Measurements from ENCODE around the gene CALML3. TPM values are rescaled to one million over a fixed set of nuclear protein-coding genes. Genes with fewer than 3 reads are reported as not detected.

Gene CALML3
- total and polyA plus RNA-seq, 7 experiments from 2014 or later = not detected

- H3K36me3 Mint-ChIP-seq = peaks cover 0 to 1% (median 0%) of the 10 kb centered on the region in 5 donors
- peaks cover 0 to 8% (median 4%) of the 10 kb centered on the region in 7 donors for H3K4me1 Mint-ChIP-seq
- no peak overlapping the region for H3K27ac Mint-ChIP-seq
- no peaks in the 10 kb centered on the region for H3K36me3 ChIP-seq (ENCODE audit: control insufficient read depth in 2 of 3, insufficient read depth in 3 of 3, low read length in 3 of 3)
- no peak overlapping the region for H3K27ac ChIP-seq (ENCODE audit: low read depth, low read length)
- ChIA-PET CTCF (no interaction called here), POLR2A (no interaction called here)
- peaks cover 0 to 9% (median 0%) of the 10 kb centered on the region in 5 donors for H3K27me3 Mint-ChIP-seq
- H3K27me3 ChIP-seq (ENCODE audit: control insufficient read depth in 2 of 2, insufficient read depth in 2 of 2, low read length in 2 of 2) = no peaks in the 10 kb centered on the region
- no peak overlapping the region for H3K4me3 Mint-ChIP-seq
- ATAC-seq = no peak
- no peak for DNase-seq
- intact Hi-C loops (cut with micrococcal nuclease) = no loop called here
- no peaks in the 10 kb centered on the region for H3K9me3 Mint-ChIP-seq
- no peaks in the 10 kb centered on the region for H3K9me3 ChIP-seq (ENCODE audit: control insufficient read depth in 2 of 3, low read length in 3 of 3)
- H3K4me3 ChIP-seq (ENCODE audit: low read length) = no peak overlapping the region
- H3K4me1 ChIP-seq (ENCODE audit: control insufficient read depth in 2 of 2, insufficient read depth in 2 of 2, low read length in 2 of 2) = no peaks in the 10 kb centered on the region
These were observed 10.4 kb downstream of the CALML3 start for GRCh38 chr10:5534880-5535856.

- ChIA-PET POLR2A (no interaction called here), CTCF (no interaction called here)
- H3K27ac Mint-ChIP-seq = no peak overlapping the region
- H3K36me3 ChIP-seq (ENCODE audit: control insufficient read depth in 2 of 3, insufficient read depth in 3 of 3, low read length in 3 of 3) = no peaks in the 10 kb centered on the region
- no peak overlapping the region for H3K4me3 ChIP-seq (ENCODE audit: low read length)
- no peak overlapping the region for H3K4me3 Mint-ChIP-seq
- peaks cover 0 to 1% (median 0%) of the 10 kb centered on the region in 5 donors for H3K36me3 Mint-ChIP-seq
- DNase-seq = no peak
- H3K27me3 ChIP-seq (ENCODE audit: control insufficient read depth in 2 of 2, insufficient read depth in 2 of 2, low read length in 2 of 2) = no peaks in the 10 kb centered on the region
- H3K9me3 Mint-ChIP-seq = peaks cover 0 to 14% (median 0%) of the 10 kb centered on the region in 11 donors
- H3K27ac ChIP-seq (ENCODE audit: low read depth, low read length) = no peak overlapping the region
- H3K4me1 Mint-ChIP-seq = peaks cover 0 to 11% (median 4%) of the 10 kb centered on the region in 7 donors
- H3K27me3 Mint-ChIP-seq = peaks cover 0 to 9% (median 0%) of the 10 kb centered on the region in 5 donors
- H3K9me3 ChIP-seq (ENCODE audit: control insufficient read depth in 2 of 3, low read length in 3 of 3) = no peaks in the 10 kb centered on the region
- intact Hi-C loops (cut with micrococcal nuclease) = loop anchor here in 1 of 2 donors (1.0 kb wide), 1 partner anchor 34 kb away; no protein-coding TSS in a partner anchor
- no peaks in the 10 kb centered on the region for H3K4me1 ChIP-seq (ENCODE audit: control insufficient read depth in 2 of 2, insufficient read depth in 2 of 2, low read length in 2 of 2)
- ATAC-seq = no peak
These were observed 11.8 kb downstream of the CALML3 start for GRCh38 chr10:5536486-5537081.

GRCh38 chr10:5537684-5538083, 12.9 kb downstream of the CALML3 start:
- H3K36me3 ChIP-seq (ENCODE audit: control insufficient read depth in 2 of 3, insufficient read depth in 3 of 3, low read length in 3 of 3) = no peaks in the 10 kb centered on the region
- ChIA-PET CTCF (no interaction called here), POLR2A (no interaction called here)
- no peaks in the 10 kb centered on the region for H3K27me3 ChIP-seq (ENCODE audit: control insufficient read depth in 2 of 2, insufficient read depth in 2 of 2, low read length in 2 of 2)
- Mint-ChIP-seq H3K27me3 (peaks cover 0 to 9% (median 0%) of the 10 kb centered on the region in 5 donors), H3K4me1 (peaks cover 0 to 11% (median 4%) of the 10 kb centered on the region in 7 donors), H3K4me3 (no peak overlapping the region), H3K9me3 (peaks cover 0 to 25% (median 4%) of the 10 kb centered on the region in 11 donors), H3K36me3 (peaks cover 0 to 4% (median 1%) of the 10 kb centered on the region in 5 donors), H3K27ac (no peak overlapping the region)
- no peak overlapping the region for H3K4me3 ChIP-seq (ENCODE audit: low read length)
- H3K9me3 ChIP-seq (ENCODE audit: control insufficient read depth in 2 of 3, low read length in 3 of 3) = peaks cover 0 to 7% (median 0%) of the 10 kb centered on the region in 3 experiments
- intact Hi-C loops (cut with micrococcal nuclease) = no loop called here
- ATAC-seq (no peak), DNase-seq (no peak)
- H3K4me1 ChIP-seq (ENCODE audit: control insufficient read depth in 2 of 2, insufficient read depth in 2 of 2, low read length in 2 of 2) = no peaks in the 10 kb centered on the region
- H3K27ac ChIP-seq (ENCODE audit: low read depth, low read length) = no peak overlapping the region

- Histone ChIP-seq H3K9me3 (ENCODE audit: control insufficient read depth in 2 of 3, low read length in 3 of 3) (peaks cover 0 to 11% (median 0%) of the 10 kb centered on the region in 3 experiments), H3K4me3 (ENCODE audit: low read length) (no peak overlapping the region), H3K4me1 (ENCODE audit: control insufficient read depth in 2 of 2, insufficient read depth in 2 of 2, low read length in 2 of 2) (no peaks in the 10 kb centered on the region), H3K27ac (ENCODE audit: low read depth, low read length) (no peak overlapping the region), H3K27me3 (ENCODE audit: control insufficient read depth in 2 of 2, insufficient read depth in 2 of 2, low read length in 2 of 2) (no peaks in the 10 kb centered on the region), H3K36me3 (ENCODE audit: control insufficient read depth in 2 of 3, insufficient read depth in 3 of 3, low read length in 3 of 3) (no peaks in the 10 kb centered on the region)
- H3K36me3 Mint-ChIP-seq = peaks cover 0 to 4% (median 1%) of the 10 kb centered on the region in 5 donors
- POLR2A ChIA-PET = no interaction called here
- no peak for DNase-seq
- H3K27me3 Mint-ChIP-seq = peaks cover 0 to 9% (median 0%) of the 10 kb centered on the region in 5 donors
- H3K4me3 Mint-ChIP-seq = no peak overlapping the region
- ATAC-seq = no peak
- intact Hi-C loops (cut with micrococcal nuclease) = no loop called here
- CTCF ChIA-PET = interaction anchor here (0.6 kb wide), 1 partner anchor 219 kb away, joined by 3 read pairs; no protein-coding TSS in a partner anchor
- H3K27ac Mint-ChIP-seq = no peak overlapping the region
- peaks cover 0 to 10% (median 4%) of the 10 kb centered on the region in 7 donors for H3K4me1 Mint-ChIP-seq
- peaks cover 0 to 30% (median 7%) of the 10 kb centered on the region in 11 donors for H3K9me3 Mint-ChIP-seq
These were observed 13.7 kb downstream of the CALML3 start for GRCh38 chr10:5538446-5538845.

- H3K4me3 Mint-ChIP-seq = no peak overlapping the region
- Histone ChIP-seq H3K27me3 (ENCODE audit: control insufficient read depth in 2 of 2, insufficient read depth in 2 of 2, low read length in 2 of 2) (no peaks in the 10 kb centered on the region), H3K4me3 (ENCODE audit: low read length) (no peak overlapping the region), H3K4me1 (ENCODE audit: control insufficient read depth in 2 of 2, insufficient read depth in 2 of 2, low read length in 2 of 2) (no peaks in the 10 kb centered on the region), H3K36me3 (ENCODE audit: control insufficient read depth in 2 of 3, insufficient read depth in 3 of 3, low read length in 3 of 3) (no peaks in the 10 kb centered on the region), H3K9me3 (ENCODE audit: control insufficient read depth in 2 of 3, low read length in 3 of 3) (peaks cover 0 to 11% (median 0%) of the 10 kb centered on the region in 3 experiments), H3K27ac (ENCODE audit: low read depth, low read length) (no peak overlapping the region)
- POLR2A ChIA-PET = no interaction called here
- CTCF ChIA-PET = interaction anchor here (0.6 kb wide), 1 partner anchor 218 kb away, joined by 3 read pairs; no protein-coding TSS in a partner anchor
- no peak for DNase-seq
- H3K27ac Mint-ChIP-seq = no peak overlapping the region
- H3K36me3 Mint-ChIP-seq = peaks cover 0 to 4% (median 3%) of the 10 kb centered on the region in 5 donors
- no peak for ATAC-seq
- intact Hi-C loops (cut with micrococcal nuclease) = no loop called here
- peaks cover 0 to 36% (median 7%) of the 10 kb centered on the region in 11 donors for H3K9me3 Mint-ChIP-seq
- peaks cover 0 to 9% (median 4%) of the 10 kb centered on the region in 7 donors for H3K4me1 Mint-ChIP-seq
- H3K27me3 Mint-ChIP-seq = peaks cover 0 to 12% (median 0%) of the 10 kb centered on the region in 5 donors
These were observed 14.3 kb downstream of the CALML3 start for GRCh38 chr10:5538892-5539651.

GRCh38 chr10:5540080-5540479, 15.3 kb downstream of the CALML3 start:
- no peak overlapping the region for H3K27ac Mint-ChIP-seq
- ChIA-PET CTCF (no interaction called here), POLR2A (interaction anchor here (0.9 to 1.0 kb wide), 2 partner anchors 25 to 93 kb away, joined by 3 to 4 read pairs; no protein-coding TSS in a partner anchor)

More at GRCh38 chr10:5540080-5540479, 15.3 kb downstream of the CALML3 start:
- peaks cover 0 to 4% (median 3%) of the 10 kb centered on the region in 5 donors for H3K36me3 Mint-ChIP-seq
- peaks cover 0 to 16% (median 0%) of the 10 kb centered on the region in 5 donors for H3K27me3 Mint-ChIP-seq
- Histone ChIP-seq H3K4me1 (ENCODE audit: control insufficient read depth in 2 of 2, insufficient read depth in 2 of 2, low read length in 2 of 2) (no peaks in the 10 kb centered on the region), H3K27ac (ENCODE audit: low read depth, low read length) (no peak overlapping the region), H3K4me3 (ENCODE audit: low read length) (no peak overlapping the region), H3K27me3 (ENCODE audit: control insufficient read depth in 2 of 2, insufficient read depth in 2 of 2, low read length in 2 of 2) (no peaks in the 10 kb centered on the region), H3K9me3 (ENCODE audit: control insufficient read depth in 2 of 3, low read length in 3 of 3) (peaks cover 0 to 11% (median 0%) of the 10 kb centered on the region in 3 experiments), H3K36me3 (ENCODE audit: control insufficient read depth in 2 of 3, insufficient read depth in 3 of 3, low read length in 3 of 3) (no peaks in the 10 kb centered on the region)
- ATAC-seq (no peak), DNase-seq (no peak)
- no peak overlapping the region for H3K4me3 Mint-ChIP-seq
- H3K4me1 Mint-ChIP-seq = peaks cover 0 to 9% (median 4%) of the 10 kb centered on the region in 7 donors
- peaks cover 0 to 36% (median 9%) of the 10 kb centered on the region in 11 donors for H3K9me3 Mint-ChIP-seq
- intact Hi-C loops (cut with micrococcal nuclease) = no loop called here

Data from naive thymus-derived CD4-positive, alpha-beta T cell (primary cell).